NCI-H748 treated with DMSO at 0.1 percent for 48 hours (cell line): Measurements from ENCODE around the gene LILRA6.
"Not testable (repeated sequence)": the region's sequence is repeated elsewhere in the genome, so short reads cannot be mapped to it uniquely, and the experiment has no call there.

Experiments
- DNase-seq: peaks from one replicate; lab custom pipeline; 2025; lab: John Stamatoyannopoulos, UW

The LILRA6 gene

GRCh38 chr19:54242646-54243045 is at the start of gene LILRA6:
Gene LILRA6 (minus strand): TSS chr19:54242790.
- not testable (repeated sequence) for DNase-seq

GRCh38 chr19:54289160-54289559 is 46.6 kb upstream of the LILRA6 start:
- DNase-seq = not testable (repeated sequence)

GRCh38 chr19:54287456-54287855 is 44.9 kb upstream of the LILRA6 start:
- no peak for DNase-seq

- DNase-seq = not testable (repeated sequence)
Observed at GRCh38 chr19:54286283-54286682, 43.7 kb upstream of the LILRA6 start.

GRCh38 chr19:54285427-54286056 is 43.0 kb upstream of the LILRA6 start:
- DNase-seq = not testable (repeated sequence)

- no peak for DNase-seq
Observed at GRCh38 chr19:54282686-54283470, 40.3 kb upstream of the LILRA6 start.

GRCh38 chr19:54281729-54282075 is 39.1 kb upstream of the LILRA6 start:
- DNase-seq = not testable (repeated sequence)

- no peak for DNase-seq
Observed at GRCh38 chr19:54281007-54281728, 38.6 kb upstream of the LILRA6 start, which contains the start of gene LILRB2. Gene LILRB2 (minus strand): TSS chr19:54281110. CDS start chr19:54280496, 614 bp downstream.

GRCh38 chr19:54280441-54280840 is 37.9 kb upstream of the LILRA6 start:
- not testable (repeated sequence) for DNase-seq

- not testable (repeated sequence) for DNase-seq
Observed at GRCh38 chr19:54280025-54280424, 37.4 kb upstream of the LILRA6 start.

- no peak for DNase-seq
Observed at GRCh38 chr19:54279406-54279962, 36.9 kb upstream of the LILRA6 start.

GRCh38 chr19:54278571-54279195 is 36.1 kb upstream of the LILRA6 start:
- not testable (repeated sequence) for DNase-seq

- not testable (repeated sequence) for DNase-seq
Observed at GRCh38 chr19:54278056-54278455, 35.5 kb upstream of the LILRA6 start.

GRCh38 chr19:54277111-54277615 is 34.6 kb upstream of the LILRA6 start:
- DNase-seq = not testable (repeated sequence)

GRCh38 chr19:54275951-54276350 is 33.4 kb upstream of the LILRA6 start:
- no peak for DNase-seq

GRCh38 chr19:54274516-54274915 is 31.9 kb upstream of the LILRA6 start:
- DNase-seq = not testable (repeated sequence)

GRCh38 chr19:54273821-54274220 is 31.2 kb upstream of the LILRA6 start:
- DNase-seq = no peak

GRCh38 chr19:54272181-54272580 is 29.6 kb upstream of the LILRA6 start:
- not testable (repeated sequence) for DNase-seq

GRCh38 chr19:54271587-54271986 is 29.0 kb upstream of the LILRA6 start:
- DNase-seq = not testable (repeated sequence)

- DNase-seq = no peak
Observed at GRCh38 chr19:54271106-54271505, 28.5 kb upstream of the LILRA6 start.

- no peak for DNase-seq
Observed at GRCh38 chr19:54268936-54269335, 26.3 kb upstream of the LILRA6 start.

GRCh38 chr19:54266133-54266532 is 23.5 kb upstream of the LILRA6 start:
- peak; percentile 61 for DNase-seq
